Spleen (tissue), 11 donors: ENCODE results near the gene TOP2B. TPM values are rescaled to one million over a fixed set of nuclear protein-coding genes. Genes with fewer than 3 reads are reported as not detected.

Experiments
- DNase-seq: peaks from one replicate; pipeline ENCODE4 v3.0.0-alpha.2; 2020
- H3K27ac ChIP-seq, 8 donors: fragments of 200-600 bp; sonication (generic) in 7 of 8; 1 replicate in 4 of 8; 2 replicates in 4 of 8; pipeline versions ENCODE4 v1.5.0 to v1.8.0; 2016 to 2021; ENCODE audit warnings: inconsistent platforms in 4 of 8, mild to moderate bottlenecking in 4 of 8, moderate library complexity in 1 of 8
- H3K27me3 ChIP-seq, 7 donors: fragments of 200-600 bp; sonication (generic) in 6 of 7; replicated peaks in 1 of 7; 1 replicate in 4 of 7; 2 replicates in 3 of 7; pipeline versions ENCODE4 v1.5.0 to v1.8.0; 2016 to 2021; ENCODE audit warnings: inconsistent platforms in 3 of 7, mild to moderate bottlenecking in 1 of 7
- H3K36me3 ChIP-seq, 6 donors: fragments of 200-600 bp; sonication (generic) in 5 of 6; 1 replicate in 4 of 6; 2 replicates in 2 of 6; pipeline versions ENCODE4 v1.5.0 to v1.8.0; 2016 to 2021; ENCODE audit warnings: inconsistent platforms in 2 of 6
- H3K4me1 ChIP-seq, 6 donors: fragments of 200-600 bp; sonication (generic) in 5 of 6; 1 replicate in 3 of 6; 2 replicates in 3 of 6; pipeline versions ENCODE4 v1.5.0 to v1.8.0; 2016 to 2021; ENCODE audit warnings: inconsistent platforms in 3 of 6
- H3K4me3 ChIP-seq, 8 donors: fragments of 200-600 bp; sonication (generic) in 7 of 8; 1 replicate in 4 of 8; 2 replicates in 4 of 8; pipeline versions ENCODE4 v1.5.0 to v1.8.0; 2016 to 2021; ENCODE audit warnings: inconsistent platforms in 4 of 8, mild to moderate bottlenecking in 4 of 8, moderate library complexity in 2 of 8
- H3K9me3 ChIP-seq, 8 donors: fragments of 200-600 bp; sonication (generic) in 7 of 8; 1 replicate in 4 of 8; 2 replicates in 4 of 8; pipeline versions ENCODE4 v1.5.0 to v1.8.0; 2016 to 2021; ENCODE audit warnings: inconsistent platforms in 4 of 8
- CTCF ChIP-seq, 11 experiments: fragments of 200-600 bp in 7 of 11; fragments of 450-650 bp in 4 of 11; sonication (generic) in 4 of 11; IDR thresholded peaks in 8 of 11; conservative IDR thresholded peaks in 3 of 11; 1 replicate in 7 of 11; 2 replicates in 4 of 11; pipeline versions ENCODE4 v1.4.0 to v1.8.0; 2016 to 2021; ENCODE audit warnings: antibody characterized with exemption in 11 of 11, inconsistent platforms in 4 of 11, mild to moderate bottlenecking in 1 of 11
- POLR2A ChIP-seq, 3 donors: fragments of 450-650 bp; IDR thresholded peaks; one replicate each; pipeline ENCODE4 v1.5.1; 2017; ENCODE audit warnings: antibody characterized with exemption in 3 of 3, mild to moderate bottlenecking in 1 of 3
- POLR2AphosphoS5 ChIP-seq, 3 donors: sonication (generic); formaldehyde crosslinking; IDR thresholded peaks; one replicate each; pipeline ENCODE4 v1.5.1; 2017; ENCODE audit warnings: antibody characterized with exemption in 3 of 3
- WGBS, 5 donors: extraction: QIAGEN DNeasy Blood & Tissue Kit in 3 of 5; methylation state at CpG; one replicate each; pipeline versions ENCODE4 v1.1.5 to v1.1.7; 2013 to 2018; 5-methylcytosine and 5-hydroxymethylcytosine counted together
- intact Hi-C: fragments of 100-400 bp; cut with DNase I; formaldehyde crosslinking; loops from one replicate; pipeline ENCODE4 v1.15.0; 2023; ENCODE audit warnings: low total_unique reads
- polyA plus RNA-seq, 3 donors: library from polyadenylated mRNA; stranded (reverse); fragments of 200-250 nt; gene quantifications; one replicate each; pipeline ENCODE4 v1.2.1, GENCODE V29; 2013
- total RNA-seq, 7 donors: library from RNA; depleted of rRNA in 3 of 7; stranded (reverse); fragments of >200 nt in 3 of 7; fragmentation: NEBNext Ultra II Directional in 4 of 7; extraction: Animal tissue kit (Norgen Biotek cat#: 25700) in 4 of 7; gene quantifications; one replicate each; pipeline versions ENCODE4 v1.1.0 to v1.2.1, GENCODE V29; 2016 to 2021
- donor health status: healthy with polysubstance abuse.
- donor health status: DM: no; HTN: no; CAD: no; lungs with moderate emphysema.
- donor health status: DM: no; HTN: no; CAD: no.
- donor health status: Bipolar disorder and iron deficiency.
- donor health status: healthy.
- donor health status: DM: no; HTN: no; CAD: no.
- donor health status: DM: yes; HTN: yes; CAD: no.

TOP2B gene
- total and polyA plus RNA-seq, 10 donors, result 56.2 to 135 (median 118) TPM

- WGBS, 5 donors, result 95 to 98% (median 96%) methylated on average over 5 of the region's 5 CpGs
Observed at GRCh38 chr3:25620493-25620892, 44.2 kb downstream of the TOP2B start.

GRCh38 chr3:25619382-25619781, 45.3 kb downstream of the TOP2B start:
- Histone ChIP-seq H3K27ac (no peak overlapping the region), H3K9me3 (no peaks in the 10 kb centered on the region), H3K36me3 (peaks cover 0 to 100% (median 68%) of the 10 kb centered on the region in 6 donors), H3K4me1 (no peaks in the 10 kb centered on the region), H3K4me3 (no peak overlapping the region), H3K27me3 (no peaks in the 10 kb centered on the region)
- DNase-seq, result no peak
- intact Hi-C loops, result no loop called here
- no peak for TF ChIP-seq POLR2A (IDR thresholded peaks at IDR 0.05)
- no peak for TF ChIP-seq CTCF (IDR thresholded peaks at IDR 0.05 in 8 of 11, conservative IDR thresholded peaks at IDR 0.05 in 3 of 11)
- no peak for TF ChIP-seq POLR2AphosphoS5 (IDR thresholded peaks at IDR 0.05)

More at GRCh38 chr3:25620493-25620892, 44.2 kb downstream of the TOP2B start:
- intact Hi-C loops, result no loop called here
- TF ChIP-seq POLR2A (IDR thresholded peaks at IDR 0.05) (no peak), CTCF (IDR thresholded peaks at IDR 0.05 in 8 of 11, conservative IDR thresholded peaks at IDR 0.05 in 3 of 11) (no peak), POLR2AphosphoS5 (IDR thresholded peaks at IDR 0.05) (no peak)
- no peaks in the 10 kb centered on the region for H3K9me3 ChIP-seq
- no peak overlapping the region for H3K4me3 ChIP-seq
- peaks cover 0 to 100% (median 68%) of the 10 kb centered on the region in 6 donors for H3K36me3 ChIP-seq
- H3K27ac ChIP-seq, result no peak overlapping the region
- DNase-seq, result no peak
- H3K27me3 ChIP-seq, result no peaks in the 10 kb centered on the region
- no peaks in the 10 kb centered on the region for H3K4me1 ChIP-seq

GRCh38 chr3:25618028-25618427, 46.7 kb downstream of the TOP2B start:
- no peak for TF ChIP-seq CTCF (IDR thresholded peaks at IDR 0.05 in 8 of 11, conservative IDR thresholded peaks at IDR 0.05 in 3 of 11)
- no peak for TF ChIP-seq POLR2AphosphoS5 (IDR thresholded peaks at IDR 0.05)
- TF ChIP-seq POLR2A (IDR thresholded peaks at IDR 0.05), result no peak
- peaks cover 0 to 100% (median 64%) of the 10 kb centered on the region in 6 donors for H3K36me3 ChIP-seq

GRCh38 chr3:25611193-25611592, 53.5 kb downstream of the TOP2B start:
- Histone ChIP-seq H3K9me3 (no peaks in the 10 kb centered on the region), H3K27ac (no peak overlapping the region), H3K4me3 (no peak overlapping the region), H3K36me3 (peaks cover 0 to 100% (median 86%) of the 10 kb centered on the region in 6 donors), H3K4me1 (no peaks in the 10 kb centered on the region), H3K27me3 (no peaks in the 10 kb centered on the region)
- WGBS, 5 donors, result 93 to 99% (median 96%) methylated on average over 5 of the region's 5 CpGs
- no peak for DNase-seq
- intact Hi-C loops, result no loop called here
- no peak for TF ChIP-seq CTCF (IDR thresholded peaks at IDR 0.05 in 8 of 11, conservative IDR thresholded peaks at IDR 0.05 in 3 of 11)
- TF ChIP-seq POLR2A (IDR thresholded peaks at IDR 0.05), result no peak
- TF ChIP-seq POLR2AphosphoS5 (IDR thresholded peaks at IDR 0.05), result no peak

More at GRCh38 chr3:25618028-25618427, 46.7 kb downstream of the TOP2B start:
- DNase-seq, result no peak
- H3K27me3 ChIP-seq, result no peaks in the 10 kb centered on the region
- H3K9me3 ChIP-seq, result no peaks in the 10 kb centered on the region
- no peak overlapping the region for H3K27ac ChIP-seq
- no peak overlapping the region for H3K4me3 ChIP-seq
- no peaks in the 10 kb centered on the region for H3K4me1 ChIP-seq
- intact Hi-C loops, result no loop called here
